Gastroesophageal sphincter (tissue), 4 donors: ENCODE results near the gene STAC3. TPM values are rescaled to one million over a fixed set of nuclear protein-coding genes. Genes with fewer than 3 reads are reported as not detected.

ENCODE experiments used
- ATAC-seq: fragments of 150-250 bp; one replicate; pipeline ENCODE4 v1.9.1; 2016; ENCODE audit warnings: mild to moderate bottlenecking, moderate library complexity
- H3K27ac ChIP-seq, 4 donors: fragments of 200-600 bp; sonication (generic) in 3 of 4; 1 replicate in 3 of 4; 2 replicates in 1 of 4; pipeline ENCODE4 v1.5.1; 2016 to 2019
- H3K27me3 ChIP-seq: fragments of 200-600 bp; sonication (generic); one replicate; pipeline ENCODE4 v1.5.1; 2019
- H3K36me3 ChIP-seq, 2 donors: fragments of 200-600 bp; sonication (generic); one replicate each; pipeline ENCODE4 v1.5.1; 2019; ENCODE audit warnings: control low read depth in 1 of 2
- H3K4me1 ChIP-seq, 3 donors: fragments of 200-600 bp; sonication (generic); 1 replicate in 2 of 3; 2 replicates in 1 of 3; pipeline ENCODE4 v1.5.1; 2016 to 2019; ENCODE audit warnings: control low read depth in 2 of 3
- H3K4me3 ChIP-seq, 2 donors: fragments of 200-600 bp; sonication (generic); one replicate each; pipeline ENCODE4 v1.5.1; 2019; ENCODE audit warnings: mild to moderate bottlenecking in 1 of 2, moderate library complexity in 1 of 2
- H3K9me3 ChIP-seq, 3 donors: fragments of 200-600 bp; sonication (generic); one replicate each; pipeline ENCODE4 v1.5.1; 2017 to 2019; ENCODE audit warnings: control low read depth in 2 of 3
- EP300 ChIP-seq: sonication (generic); formaldehyde crosslinking; IDR thresholded peaks from one replicate; pipeline ENCODE4 v1.6.1; 2017; ENCODE audit warnings: antibody characterized with exemption, mild to moderate bottlenecking
- POLR2A ChIP-seq, 2 donors: fragments of 450-650 bp; IDR thresholded peaks; one replicate each; pipeline ENCODE4 v1.6.1; 2017; ENCODE audit warnings: antibody characterized with exemption in 2 of 2, mild to moderate bottlenecking in 2 of 2, moderate library complexity in 1 of 2
- POLR2AphosphoS5 ChIP-seq: sonication (generic); formaldehyde crosslinking; IDR thresholded peaks from one replicate; pipeline ENCODE4 v1.6.1; 2017; ENCODE audit warnings: antibody characterized with exemption
- WGBS, 2 donors: methylation state at CpG; one replicate each; pipeline ENCODE4 v1.1.5; 2018; ENCODE audit warnings: low coverage in 1 of 2; 5-methylcytosine and 5-hydroxymethylcytosine counted together
- total RNA-seq, 4 donors: library from RNA; depleted of rRNA; stranded (reverse); fragments of >200 nt; gene quantifications; one replicate each; pipeline ENCODE4 v1.1.0, GENCODE V29; 2016
- TF ChIP-seq, protein P1 (sequence below), 4 experiments: fragments of 200-600 bp in 2 of 4; fragments of 450-650 bp in 2 of 4; sonication (generic) in 1 of 4; IDR thresholded peaks; one replicate each; pipeline ENCODE4 v1.5.1; 2017 to 2019; ENCODE audit warnings: antibody characterized with exemption in 4 of 4, mild to moderate bottlenecking in 2 of 4, moderate library complexity in 2 of 4

Gene STAC3
- total RNA-seq, 4 donors from 2014 or later: 0.32 to 0.94 (median 0.35) TPM; not detected in 1

DNA sequence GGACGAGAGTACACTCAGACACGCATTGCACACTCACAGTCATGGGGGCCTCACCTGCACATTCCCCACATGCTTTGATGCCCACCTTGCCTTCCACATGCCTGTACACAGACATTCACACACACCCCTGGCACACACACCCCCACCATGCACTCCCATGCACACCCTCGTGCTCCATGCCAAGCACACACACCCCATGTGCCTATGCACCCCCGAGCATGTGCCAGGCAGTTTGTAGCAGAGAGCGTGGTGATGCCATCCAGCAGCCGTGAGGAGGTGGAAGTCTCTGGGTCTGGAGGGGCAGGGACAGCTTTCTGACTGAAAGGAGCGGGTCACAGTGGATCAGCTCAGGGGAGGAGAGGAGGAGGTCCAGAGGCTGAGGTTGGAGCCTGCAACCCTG, 45.1 kb downstream of the STAC3 start:
- Histone ChIP-seq H3K4me1 (peaks cover 0 to 15% (median 0%) of the 10 kb centered on the region in 3 donors), H3K4me3 (no peak overlapping the region), H3K9me3 (no peaks in the 10 kb centered on the region), H3K36me3 (peaks cover 0 to 98% of the 10 kb centered on the region in 2 donors), H3K27me3 (no peaks in the 10 kb centered on the region), H3K27ac (no peak overlapping the region)
- WGBS, 2 donors: 89 to 100% methylated on average over 1 to 3 of the region's 7 CpGs
- no peak for ATAC-seq
- TF ChIP-seq POLR2A (IDR thresholded peaks at IDR 0.05) (no peak), POLR2AphosphoS5 (no peak), EP300 (no peak)
- TF ChIP-seq, protein P1, sequence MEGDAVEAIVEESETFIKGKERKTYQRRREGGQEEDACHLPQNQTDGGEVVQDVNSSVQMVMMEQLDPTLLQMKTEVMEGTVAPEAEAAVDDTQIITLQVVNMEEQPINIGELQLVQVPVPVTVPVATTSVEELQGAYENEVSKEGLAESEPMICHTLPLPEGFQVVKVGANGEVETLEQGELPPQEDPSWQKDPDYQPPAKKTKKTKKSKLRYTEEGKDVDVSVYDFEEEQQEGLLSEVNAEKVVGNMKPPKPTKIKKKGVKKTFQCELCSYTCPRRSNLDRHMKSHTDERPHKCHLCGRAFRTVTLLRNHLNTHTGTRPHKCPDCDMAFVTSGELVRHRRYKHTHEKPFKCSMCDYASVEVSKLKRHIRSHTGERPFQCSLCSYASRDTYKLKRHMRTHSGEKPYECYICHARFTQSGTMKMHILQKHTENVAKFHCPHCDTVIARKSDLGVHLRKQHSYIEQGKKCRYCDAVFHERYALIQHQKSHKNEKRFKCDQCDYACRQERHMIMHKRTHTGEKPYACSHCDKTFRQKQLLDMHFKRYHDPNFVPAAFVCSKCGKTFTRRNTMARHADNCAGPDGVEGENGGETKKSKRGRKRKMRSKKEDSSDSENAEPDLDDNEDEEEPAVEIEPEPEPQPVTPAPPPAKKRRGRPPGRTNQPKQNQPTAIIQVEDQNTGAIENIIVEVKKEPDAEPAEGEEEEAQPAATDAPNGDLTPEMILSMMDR (IDR thresholded peaks at IDR 0.05): no peak

DNA sequence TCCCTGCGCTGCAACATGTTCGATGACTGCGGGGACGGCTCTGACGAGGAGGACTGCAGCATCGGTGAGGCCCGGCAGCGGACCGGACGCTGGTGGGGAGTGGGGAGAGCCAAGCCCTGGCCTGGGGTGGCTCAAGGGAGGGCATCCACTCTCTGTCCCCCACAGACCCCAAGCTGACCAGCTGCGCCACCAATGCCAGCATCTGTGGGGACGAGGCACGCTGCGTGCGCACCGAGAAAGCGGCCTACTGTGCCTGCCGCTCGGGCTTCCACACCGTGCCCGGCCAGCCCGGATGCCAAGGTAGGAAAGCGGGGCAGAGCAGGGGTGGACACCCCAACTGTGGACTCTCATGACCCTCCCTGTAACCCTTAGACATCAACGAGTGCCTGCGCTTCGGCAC, 45.8 kb downstream of the STAC3 start:
- WGBS, 2 donors: no CpG with 5 or more reads among the region's 26 CpGs
- Histone ChIP-seq H3K9me3 (no peaks in the 10 kb centered on the region), H3K4me1 (peaks cover 0 to 15% (median 0%) of the 10 kb centered on the region in 3 donors), H3K36me3 (peaks cover 0 to 98% of the 10 kb centered on the region in 2 donors), H3K4me3 (no peak overlapping the region), H3K27me3 (no peaks in the 10 kb centered on the region), H3K27ac (no peak overlapping the region)
- ATAC-seq: no peak
- TF ChIP-seq POLR2AphosphoS5: no peak

DNA sequence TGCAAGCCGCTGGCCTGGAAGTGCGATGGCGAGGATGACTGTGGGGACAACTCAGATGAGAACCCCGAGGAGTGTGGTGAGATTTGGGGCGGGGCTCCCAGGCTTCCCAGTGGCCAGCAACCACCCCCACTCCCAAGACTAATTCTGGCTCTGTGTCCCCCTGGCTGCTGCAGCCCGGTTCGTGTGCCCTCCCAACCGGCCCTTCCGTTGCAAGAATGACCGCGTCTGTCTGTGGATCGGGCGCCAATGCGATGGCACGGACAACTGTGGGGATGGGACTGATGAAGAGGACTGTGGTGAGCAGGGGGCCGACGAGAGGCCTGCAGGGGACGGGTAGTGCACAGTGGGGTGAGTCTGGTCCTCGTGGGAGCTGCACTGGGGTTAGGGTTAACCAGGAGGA, 46.5 kb downstream of the STAC3 start:
- H3K4me3 ChIP-seq: no peak overlapping the region
- ATAC-seq: no peak
- WGBS, 2 donors: 80 to 95% methylated on average over 2 to 10 of the region's 19 CpGs
- H3K9me3 ChIP-seq: no peaks in the 10 kb centered on the region
- H3K36me3 ChIP-seq: peaks cover 0 to 98% of the 10 kb centered on the region in 2 donors
- H3K4me1 ChIP-seq: peaks cover 0 to 15% (median 0%) of the 10 kb centered on the region in 3 donors
- TF ChIP-seq, protein P1 (IDR thresholded peaks at IDR 0.05): no peak
- no peak for TF ChIP-seq POLR2A (IDR thresholded peaks at IDR 0.05)
- TF ChIP-seq EP300: no peak
- no peak for TF ChIP-seq POLR2AphosphoS5
- H3K27ac ChIP-seq: no peak overlapping the region
- no peaks in the 10 kb centered on the region for H3K27me3 ChIP-seq

DNA sequence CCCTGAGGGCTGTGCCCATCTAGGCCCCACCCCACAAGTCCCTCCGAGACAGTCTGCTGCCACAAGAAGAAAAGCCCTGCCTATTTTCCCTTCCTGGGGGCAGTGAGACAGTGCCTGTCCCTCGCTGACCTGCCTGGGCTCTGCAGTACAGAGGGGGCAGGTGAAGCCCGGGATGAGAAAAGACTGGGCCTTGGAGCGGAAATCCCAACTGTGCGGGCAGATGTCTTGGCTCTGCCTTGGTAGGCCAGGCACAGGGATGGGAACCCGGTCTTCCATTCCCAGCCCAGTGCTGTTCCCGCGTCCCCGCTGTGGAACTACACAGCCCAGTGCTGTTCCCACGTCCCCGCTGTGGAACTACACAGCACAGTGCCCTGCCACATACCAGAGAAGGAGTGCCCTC, 47.2 kb downstream of the STAC3 start:
- Histone ChIP-seq H3K27me3 (no peaks in the 10 kb centered on the region), H3K36me3 (peaks cover 0 to 98% of the 10 kb centered on the region in 2 donors), H3K4me3 (no peak overlapping the region), H3K27ac (no peak overlapping the region), H3K9me3 (no peaks in the 10 kb centered on the region), H3K4me1 (peaks cover 0 to 11% (median 0%) of the 10 kb centered on the region in 3 donors)
- TF ChIP-seq EP300 (no peak), POLR2A (IDR thresholded peaks at IDR 0.05) (no peak), POLR2AphosphoS5 (no peak)
- TF ChIP-seq, protein P1 (IDR thresholded peaks at IDR 0.05): no peak
- 75% methylated on average over 4 of the region's 11 CpGs; no CpG with 5 or more reads in 1 of the 2 donors for WGBS, 2 donors
- no peak for ATAC-seq

DNA sequence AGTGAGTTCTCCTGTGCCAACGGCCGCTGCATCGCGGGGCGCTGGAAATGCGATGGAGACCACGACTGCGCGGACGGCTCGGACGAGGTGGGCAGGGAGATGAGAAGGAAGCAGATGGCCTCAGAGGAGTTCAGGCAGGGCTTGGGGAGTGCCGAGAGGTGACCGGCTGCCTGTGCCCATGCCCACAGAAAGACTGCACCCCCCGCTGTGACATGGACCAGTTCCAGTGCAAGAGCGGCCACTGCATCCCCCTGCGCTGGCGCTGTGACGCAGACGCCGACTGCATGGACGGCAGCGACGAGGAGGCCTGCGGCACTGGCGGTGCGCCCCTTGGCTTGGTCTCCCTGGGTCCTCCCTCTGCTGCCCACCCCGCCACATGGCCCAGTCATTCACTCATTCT, 47.8 kb downstream of the STAC3 start:
- peaks cover 0 to 98% of the 10 kb centered on the region in 2 donors for H3K36me3 ChIP-seq
- ATAC-seq: no peak
- peaks cover 0 to 5% (median 0%) of the 10 kb centered on the region in 3 donors for H3K4me1 ChIP-seq
- no peaks in the 10 kb centered on the region for H3K27me3 ChIP-seq
- no peak overlapping the region for H3K27ac ChIP-seq
- H3K4me3 ChIP-seq: no peak overlapping the region
- 88 to 90% methylated on average over 15 to 23 of the region's 28 CpGs for WGBS, 2 donors
- no peak for TF ChIP-seq EP300
- H3K9me3 ChIP-seq: no peaks in the 10 kb centered on the region

DNA sequence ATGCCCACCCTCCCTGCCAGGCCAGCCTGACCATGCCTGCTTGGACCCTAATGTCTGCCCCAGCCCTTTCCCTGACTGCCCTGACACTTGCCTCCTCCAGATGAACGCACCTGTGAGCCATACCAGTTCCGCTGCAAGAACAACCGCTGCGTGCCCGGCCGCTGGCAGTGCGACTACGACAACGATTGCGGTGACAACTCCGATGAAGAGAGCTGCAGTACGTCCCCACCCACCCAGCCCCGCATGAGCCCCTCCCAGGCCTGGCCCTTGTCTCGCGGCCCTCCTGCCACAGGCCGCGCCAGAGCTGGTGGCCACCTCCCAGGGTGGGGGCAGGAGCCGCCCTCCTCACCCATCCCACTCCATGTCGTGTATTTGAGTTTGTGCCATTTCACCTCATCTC, 48.7 kb downstream of the STAC3 start:
- Histone ChIP-seq H3K4me3 (no peak overlapping the region), H3K27ac (no peak overlapping the region), H3K4me1 (no peaks in the 10 kb centered on the region), H3K27me3 (no peaks in the 10 kb centered on the region), H3K36me3 (peaks cover 0 to 98% of the 10 kb centered on the region in 2 donors), H3K9me3 (no peaks in the 10 kb centered on the region)
- 85 to 90% methylated on average over 4 to 13 of the region's 19 CpGs for WGBS, 2 donors
- no peak for ATAC-seq
- TF ChIP-seq POLR2A (IDR thresholded peaks at IDR 0.05) (no peak), EP300 (no peak), POLR2AphosphoS5 (no peak)
- TF ChIP-seq, protein P1 (IDR thresholded peaks at IDR 0.05): no peak
